Astrocyte of the cerebellum (primary cell): ENCODE data around the gene KCNE2.

ENCODE experiments used
- DNase-seq: peaks from one replicate; pipeline ENCODE4 v3.0.0-alpha.2; 2011; ENCODE audit warnings: low read depth
- H3K4me3 ChIP-seq: 2 replicates; pipeline ENCODE4 v1.5.1; 2011; ENCODE audit warnings: mild to moderate bottlenecking, low read depth, low read length, moderate library complexity
- CTCF ChIP-seq: IDR thresholded peaks from 2 replicates; pipeline ENCODE4 v1.5.1; 2012; ENCODE audit warnings: low read length, low read depth, moderate library complexity, mild to moderate bottlenecking; ENCODE audit errors: missing control alignments
- in situ Hi-C: cut with HindIII; loops from 2 replicates; pipeline ENCODE4 v1.10.0; 2017; ENCODE audit warnings: low sequenced_read_pairs

Gene KCNE2

GRCh38 chr21:34363733-34364132, at the start of gene KCNE2:
TSS of gene KCNE2 (plus strand) at chr21:34364006. CDS start at chr21:34370479, 6,473 bp downstream.
- in situ Hi-C loops: no loop called here
- no peak within 1 kb of the TSS for H3K4me3 ChIP-seq
- DNase-seq: no peak
- no peak for TF ChIP-seq CTCF

GRCh38 chr21:34319585-34319984, 44.2 kb upstream of the KCNE2 start:
- in situ Hi-C loops: no loop called here
- TF ChIP-seq CTCF: no peak
- no peak for DNase-seq
- no peak overlapping the region for H3K4me3 ChIP-seq

- no peak overlapping the region for H3K4me3 ChIP-seq
- TF ChIP-seq CTCF: no peak
- DNase-seq: peak; percentile 50
- in situ Hi-C loops: no loop called here
Observed at GRCh38 chr21:34320011-34320410, 43.8 kb upstream of the KCNE2 start.

- in situ Hi-C loops: no loop called here
- no peak for DNase-seq
- no peak overlapping the region for H3K4me3 ChIP-seq
- no peak for TF ChIP-seq CTCF
Observed at GRCh38 chr21:34330055-34330454, 33.8 kb upstream of the KCNE2 start.

- in situ Hi-C loops: no loop called here
- TF ChIP-seq CTCF: no peak
- DNase-seq: no peak
- H3K4me3 ChIP-seq: no peak overlapping the region
Observed at GRCh38 chr21:34331726-34332125, 32.1 kb upstream of the KCNE2 start.

GRCh38 chr21:34332347-34332746, 31.5 kb upstream of the KCNE2 start:
- TF ChIP-seq CTCF: no peak
- in situ Hi-C loops: no loop called here
- DNase-seq: no peak
- H3K4me3 ChIP-seq: no peak overlapping the region

GRCh38 chr21:34333121-34333739, 30.6 kb upstream of the KCNE2 start:
- in situ Hi-C loops: no loop called here
- peak; percentile 53 for DNase-seq
- no peak overlapping the region for H3K4me3 ChIP-seq
- no peak for TF ChIP-seq CTCF
